KMS-11 (cell line): ENCODE data around the gene ICE1.

ENCODE experiments used
- H2AFZ ChIP-seq: fragments of 200-600 bp; sonication (generic); 2 replicates; pipeline ENCODE4 v1.6.1; 2016; ENCODE audit warnings: antibody characterized with exemption, mixed run types, low read depth
- H3K27ac ChIP-seq: fragments of 200-600 bp; sonication (generic); 2 replicates; pipeline ENCODE4 v1.6.1; 2016; ENCODE audit warnings: mild to moderate bottlenecking, mixed run types
- H3K27me3 ChIP-seq: fragments of 200-600 bp; sonication (generic); 2 replicates; pipeline ENCODE4 v1.6.1; 2017; ENCODE audit warnings: mild to moderate bottlenecking, low read depth, mixed run types, moderate library complexity; ENCODE audit not compliant: insufficient read depth
- H3K36me3 ChIP-seq: fragments of 200-600 bp; sonication (generic); 2 replicates; pipeline ENCODE4 v1.6.1; 2017; ENCODE audit warnings: mild to moderate bottlenecking, mixed run types; ENCODE audit not compliant: insufficient read depth
- H3K4me1 ChIP-seq: fragments of 200-600 bp; sonication (generic); 2 replicates; pipeline ENCODE4 v1.6.1; 2016; ENCODE audit warnings: mild to moderate bottlenecking, low read depth, mixed run types; ENCODE audit not compliant: poor library complexity, severe bottlenecking
- H3K4me2 ChIP-seq: fragments of 200-600 bp; sonication (generic); 2 replicates; pipeline ENCODE4 v1.7.0; 2016; ENCODE audit warnings: mild to moderate bottlenecking, mixed run types
- H3K4me3 ChIP-seq: fragments of 200-600 bp; sonication (generic); IDR thresholded peaks from 2 replicates; pipeline ENCODE4 v1.6.1; 2017; ENCODE audit warnings: low read depth, low read length, mixed read lengths; ENCODE audit not compliant: insufficient read depth
- H3K79me2 ChIP-seq: fragments of 200-600 bp; sonication (generic); 2 replicates; pipeline ENCODE4 v1.6.1; 2016; ENCODE audit warnings: low read depth, mixed run types; ENCODE audit not compliant: insufficient read depth
- H3K9ac ChIP-seq: fragments of 200-600 bp; sonication (generic); 2 replicates; pipeline ENCODE4 v1.6.1; 2016; ENCODE audit warnings: mild to moderate bottlenecking, mixed run types
- H4K20me1 ChIP-seq: fragments of 200-600 bp; sonication (generic); 2 replicates; pipeline ENCODE4 v1.6.1; 2016; ENCODE audit warnings: mild to moderate bottlenecking, mixed run types; ENCODE audit not compliant: insufficient read depth
- CTCF ChIP-seq: fragments of 200-600 bp; sonication (generic); conservative IDR thresholded peaks from 2 replicates; pipeline ENCODE4 v1.6.1; 2017; ENCODE audit warnings: low read depth, mild to moderate bottlenecking, antibody characterized with exemption, low read length, moderate library complexity, mixed read lengths

The ICE1 gene

GRCh38 chr5:5481633-5482032 is 59.2 kb downstream of the ICE1 start:
- no peak overlapping the region for H2AFZ ChIP-seq
- H3K4me2 ChIP-seq = no peak overlapping the region
- no peaks in the 10 kb centered on the region for H3K36me3 ChIP-seq
- H4K20me1 ChIP-seq = no peaks in the 10 kb centered on the region
- no peak overlapping the region for H3K9ac ChIP-seq
- H3K27me3 ChIP-seq = no peaks in the 10 kb centered on the region
- TF ChIP-seq CTCF = no peak
- H3K4me1 ChIP-seq = no peaks in the 10 kb centered on the region
- no peak overlapping the region for H3K27ac ChIP-seq
- no peak overlapping the region for H3K4me3 ChIP-seq
- no peaks in the 10 kb centered on the region for H3K79me2 ChIP-seq

GRCh38 chr5:5483350-5483749 is 60.9 kb downstream of the ICE1 start:
- Histone ChIP-seq H3K4me1 (no peaks in the 10 kb centered on the region), H3K4me3 (no peak overlapping the region), H3K79me2 (no peaks in the 10 kb centered on the region), H2AFZ (no peak overlapping the region), H3K27ac (no peak overlapping the region), H3K9ac (no peak overlapping the region), H3K4me2 (no peak overlapping the region), H3K36me3 (no peaks in the 10 kb centered on the region), H4K20me1 (no peaks in the 10 kb centered on the region), H3K27me3 (no peaks in the 10 kb centered on the region)
- TF ChIP-seq CTCF = no peak

- Histone ChIP-seq H2AFZ (no peak overlapping the region), H3K36me3 (no peaks in the 10 kb centered on the region), H3K4me3 (no peak overlapping the region), H3K4me1 (no peaks in the 10 kb centered on the region), H3K4me2 (no peak overlapping the region), H3K27ac (no peak overlapping the region), H3K79me2 (no peaks in the 10 kb centered on the region), H3K9ac (no peak overlapping the region), H4K20me1 (no peaks in the 10 kb centered on the region), H3K27me3 (no peaks in the 10 kb centered on the region)
- no peak for TF ChIP-seq CTCF
These were observed 61.6 kb downstream of the ICE1 start for GRCh38 chr5:5483880-5484598.

GRCh38 chr5:5486122-5486521 is 63.6 kb downstream of the ICE1 start:
- no peak overlapping the region for H3K9ac ChIP-seq
- no peak overlapping the region for H3K4me3 ChIP-seq
- no peak for TF ChIP-seq CTCF
- no peak overlapping the region for H3K27ac ChIP-seq
- H3K79me2 ChIP-seq = no peaks in the 10 kb centered on the region
- no peak overlapping the region for H2AFZ ChIP-seq
- H4K20me1 ChIP-seq = no peaks in the 10 kb centered on the region
- H3K4me1 ChIP-seq = no peaks in the 10 kb centered on the region
- no peaks in the 10 kb centered on the region for H3K27me3 ChIP-seq
- H3K4me2 ChIP-seq = no peak overlapping the region
- no peaks in the 10 kb centered on the region; the same call in 1 of the 2 replicates for H3K36me3 ChIP-seq
